OCI-LY3 (cell line): ENCODE measurements around the gene ULK1.
"Not testable (repeated sequence)": the region's sequence is repeated elsewhere in the genome, so short reads cannot be mapped to it uniquely, and the experiment has no call there.

Experiments
- H2AFZ ChIP-seq: fragments of 200-600, 300-600 bp; shearing (Covaris generic); 2 replicates; pipeline ENCODE4 v1.6.0; 2014; ENCODE audit warnings: antibody characterized with exemption, low read depth, low read length
- H3K27ac ChIP-seq: fragments of 200-600, 300-600 bp; sonication (generic); 2 replicates; pipeline ENCODE4 v1.5.1; 2014; ENCODE audit warnings: mild to moderate bottlenecking, low read length, moderate library complexity, mixed read lengths
- H3K27me3 ChIP-seq: fragments of 200-600, 300-600 bp; sonication (generic); 2 replicates; pipeline ENCODE4 v1.6.1; 2014; ENCODE audit warnings: low read depth, low read length, mixed read lengths
- H3K36me3 ChIP-seq: fragments of 200-600, 300-600 bp; sonication (generic); replicated peaks from 2 replicates; pipeline ENCODE3; 2014; ENCODE audit warnings: low read depth, low read length, mixed read lengths
- H3K4me1 ChIP-seq: fragments of 300-600, 200-600 bp; sonication (generic); 2 replicates; pipeline ENCODE4 v1.6.1; 2014; ENCODE audit warnings: low read length, mixed read lengths
- H3K4me2 ChIP-seq: fragments of 200-600, 300-600 bp; sonication (generic); 2 replicates; pipeline ENCODE4 v1.6.1; 2014; ENCODE audit warnings: low read length, mixed read lengths
- H3K4me3 ChIP-seq: fragments of 300-600, 200-600 bp; sonication (generic); 2 replicates; pipeline ENCODE4 v1.5.1; 2014; ENCODE audit warnings: antibody characterized with exemption, mild to moderate bottlenecking, low read length, moderate library complexity
- H3K79me2 ChIP-seq: fragments of 300-600, 200-600 bp; shearing (Covaris generic); 2 replicates; pipeline ENCODE4 v1.6.1; 2014; ENCODE audit warnings: mild to moderate bottlenecking, low read length, mixed read lengths
- H3K9ac ChIP-seq: fragments of 300-600, 200-600 bp; shearing (Covaris generic); 2 replicates; pipeline ENCODE4 v1.6.0; 2014; ENCODE audit warnings: mild to moderate bottlenecking, low read length, moderate library complexity
- H3K9me3 ChIP-seq: fragments of 200-600, 300-600 bp; shearing (Covaris generic); 2 replicates; pipeline ENCODE4 v1.6.1; 2014; ENCODE audit warnings: low read length, mixed read lengths; ENCODE audit not compliant: insufficient read depth
- H4K20me1 ChIP-seq: fragments of 200-600, 300-600 bp; sonication (generic); 2 replicates; pipeline ENCODE4 v1.6.1; 2016; ENCODE audit warnings: low read length, mixed read lengths; ENCODE audit not compliant: insufficient read depth
- CTCF ChIP-seq: fragments of 200-600, 300-600 bp; sonication (generic); IDR thresholded peaks from 2 replicates; pipeline ENCODE4 v1.5.1; 2014; ENCODE audit warnings: antibody characterized with exemption, low read length, low read depth
- EZH2phosphoT487 ChIP-seq: fragments of 200-600 bp; shearing (Covaris generic); IDR thresholded peaks from 2 replicates; pipeline ENCODE4 v1.6.1; 2018; ENCODE audit warnings: antibody characterized with exemption, mixed run types, low read depth

The ULK1 gene

GRCh38 chr12:131950182-131950913 lies 55.9 kb downstream of the ULK1 start:
- H3K4me3 ChIP-seq, result peak overlapping the region; percentile 94
- H3K4me2 ChIP-seq, result peak overlapping the region; percentile 77
- peak overlapping the region; percentile 14; the same call in 1 of the 2 replicates for H3K27ac ChIP-seq
- peaks cover 7% of the 10 kb centered on the region; the same call in 1 of the 2 replicates for H3K4me1 ChIP-seq
- no peaks in the 10 kb centered on the region for H3K9me3 ChIP-seq
- H3K79me2 ChIP-seq, result peaks cover 55% of the 10 kb centered on the region
- H3K9ac ChIP-seq, result peak overlapping the region; percentile 73
- no peaks in the 10 kb centered on the region for H3K27me3 ChIP-seq
- no peaks in the 10 kb centered on the region for H3K36me3 ChIP-seq
- H2AFZ ChIP-seq, result no peak overlapping the region; the same call in 1 of the 2 replicates
- peaks cover 22% of the 10 kb centered on the region for H4K20me1 ChIP-seq
- TF ChIP-seq CTCF (no peak), EZH2phosphoT487 (no peak)

GRCh38 chr12:131953810-131954209 lies 59.4 kb downstream of the ULK1 start:
- not testable (repeated sequence) for H2AFZ ChIP-seq, H3K4me3 ChIP-seq, H3K36me3 ChIP-seq, H3K4me1 ChIP-seq, H3K9ac ChIP-seq, H3K4me2 ChIP-seq, H3K27me3 ChIP-seq, H3K9me3 ChIP-seq, H3K27ac ChIP-seq
- peaks cover 89% of the 10 kb centered on the region for H3K79me2 ChIP-seq
- peaks cover 40% of the 10 kb centered on the region for H4K20me1 ChIP-seq

GRCh38 chr12:131954460-131954859 lies 60.0 kb downstream of the ULK1 start:
- H3K79me2 ChIP-seq, result peaks cover 95% of the 10 kb centered on the region
- H3K4me3 ChIP-seq, H3K4me1 ChIP-seq, H3K4me2 ChIP-seq, H3K9ac ChIP-seq, H3K27ac ChIP-seq, H3K36me3 ChIP-seq, H2AFZ ChIP-seq, H3K9me3 ChIP-seq, H3K27me3 ChIP-seq: not testable (repeated sequence)
- H4K20me1 ChIP-seq, result peaks cover 46% of the 10 kb centered on the region

GRCh38 chr12:131959116-131959515 lies 64.7 kb downstream of the ULK1 start:
- peaks cover 84% of the 10 kb centered on the region for H3K79me2 ChIP-seq
- peaks cover 13% of the 10 kb centered on the region for H3K36me3 ChIP-seq

More at GRCh38 chr12:131959116-131959515, 64.7 kb downstream of the ULK1 start:
- Histone ChIP-seq H4K20me1 (peaks cover 53% of the 10 kb centered on the region), H3K9me3 (no peaks in the 10 kb centered on the region), H3K4me2 (no peak overlapping the region), H3K4me1 (no peaks in the 10 kb centered on the region), H2AFZ (no peak overlapping the region), H3K27ac (no peak overlapping the region), H3K9ac (no peak overlapping the region), H3K4me3 (no peak overlapping the region), H3K27me3 (no peaks in the 10 kb centered on the region)
- TF ChIP-seq EZH2phosphoT487 (no peak), CTCF (no peak)
